ENCODE results near the gene UMOD.

- TF ChIP-seq CTCF (IDR thresholded peaks at IDR 0.05; ENCODE audit: borderline replicate concordance, extremely low read depth, low read length, poor library complexity, severe bottlenecking) = no peak
- no peak for TF ChIP-seq EZH2 (IDR thresholded peaks at IDR 0.05; ENCODE audit: borderline replicate concordance, low read depth, low read length, severe bottlenecking)
These were observed 42.7 kb downstream of the UMOD start for GRCh38 chr16:20309786-20310185.
